Rectal smooth muscle tissue (tissue), 1 donor: ENCODE results near the gene DGKI.

ENCODE experiments used
- H3K27ac ChIP-seq: one replicate; pipeline ENCODE4 v1.7.0; 2013; ENCODE audit warnings: low read depth, low read length, inconsistent platforms
- H3K27me3 ChIP-seq: one replicate; pipeline ENCODE4 v1.7.0; 2013; ENCODE audit warnings: low read length; ENCODE audit not compliant: control insufficient read depth, insufficient read depth
- H3K36me3 ChIP-seq: one replicate; pipeline ENCODE4 v1.7.0; 2013; ENCODE audit warnings: low read length; ENCODE audit not compliant: control insufficient read depth, insufficient read depth
- H3K4me1 ChIP-seq: one replicate; pipeline ENCODE4 v1.7.0; 2013; ENCODE audit warnings: low read length; ENCODE audit not compliant: control insufficient read depth, insufficient read depth
- H3K4me3 ChIP-seq: one replicate; pipeline ENCODE4 v1.7.0; 2013; ENCODE audit warnings: low read length
- H3K9ac ChIP-seq: one replicate; pipeline ENCODE4 v1.7.0; 2013; ENCODE audit warnings: low read length

Gene DGKI

DNA sequence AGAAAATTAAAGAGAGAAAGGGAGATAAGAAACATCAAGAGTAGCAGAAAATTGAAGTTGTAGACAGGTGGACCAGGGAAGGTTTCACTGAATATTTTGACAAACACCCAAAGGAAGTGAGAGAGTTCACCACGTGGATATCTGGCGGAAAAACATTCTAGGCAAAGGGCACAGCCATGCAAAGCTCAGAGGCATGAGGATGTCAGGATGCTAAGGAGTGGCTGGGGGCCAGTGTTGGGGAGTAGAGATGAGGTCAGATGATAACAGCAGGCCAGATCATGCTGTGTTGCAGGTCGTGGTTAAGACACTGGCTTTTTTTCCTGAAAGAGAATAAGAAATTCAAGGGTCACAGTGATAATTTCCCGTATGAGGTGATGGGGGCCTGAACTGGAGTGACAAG is 181.9 kb downstream of the DGKI start:
- Histone ChIP-seq H3K4me3 (no peak overlapping the region), H3K27ac (no peak overlapping the region), H3K4me1 (no peaks in the 10 kb centered on the region), H3K36me3 (no peaks in the 10 kb centered on the region), H3K9ac (no peak overlapping the region), H3K27me3 (no peaks in the 10 kb centered on the region)

DNA sequence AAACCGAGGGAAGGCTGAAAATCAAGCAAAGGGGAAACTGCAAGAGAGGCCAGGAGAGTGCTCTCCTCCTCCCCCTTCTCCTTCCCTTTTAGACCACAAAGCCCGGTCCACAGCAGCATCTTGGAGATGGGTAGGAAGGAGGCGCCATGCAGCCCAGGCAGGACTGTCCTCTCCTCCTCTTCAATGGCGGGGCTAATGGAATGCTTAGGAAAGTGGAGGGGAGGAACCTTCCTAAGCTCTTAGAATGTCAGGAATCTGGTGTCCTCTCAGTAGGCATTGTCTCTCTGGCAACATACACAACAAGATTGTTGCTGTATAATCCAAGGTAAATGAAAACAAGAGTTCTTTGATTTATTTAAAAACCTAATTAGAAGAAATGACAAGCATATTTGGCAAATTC is 185.1 kb downstream of the DGKI start:
- H3K36me3 ChIP-seq, result no peaks in the 10 kb centered on the region
- H3K4me3 ChIP-seq, result no peak overlapping the region
- H3K9ac ChIP-seq, result no peak overlapping the region
- H3K27me3 ChIP-seq, result no peaks in the 10 kb centered on the region
- H3K4me1 ChIP-seq, result no peaks in the 10 kb centered on the region
- H3K27ac ChIP-seq, result no peak overlapping the region

GRCh38 chr7:137658190-137658900 is 188.4 kb downstream of the DGKI start:
- H3K36me3 ChIP-seq, result no peaks in the 10 kb centered on the region
- no peaks in the 10 kb centered on the region for H3K4me1 ChIP-seq
- H3K27ac ChIP-seq, result no peak overlapping the region
- H3K4me3 ChIP-seq, result no peak overlapping the region
- no peak overlapping the region for H3K9ac ChIP-seq
- H3K27me3 ChIP-seq, result no peaks in the 10 kb centered on the region

DNA sequence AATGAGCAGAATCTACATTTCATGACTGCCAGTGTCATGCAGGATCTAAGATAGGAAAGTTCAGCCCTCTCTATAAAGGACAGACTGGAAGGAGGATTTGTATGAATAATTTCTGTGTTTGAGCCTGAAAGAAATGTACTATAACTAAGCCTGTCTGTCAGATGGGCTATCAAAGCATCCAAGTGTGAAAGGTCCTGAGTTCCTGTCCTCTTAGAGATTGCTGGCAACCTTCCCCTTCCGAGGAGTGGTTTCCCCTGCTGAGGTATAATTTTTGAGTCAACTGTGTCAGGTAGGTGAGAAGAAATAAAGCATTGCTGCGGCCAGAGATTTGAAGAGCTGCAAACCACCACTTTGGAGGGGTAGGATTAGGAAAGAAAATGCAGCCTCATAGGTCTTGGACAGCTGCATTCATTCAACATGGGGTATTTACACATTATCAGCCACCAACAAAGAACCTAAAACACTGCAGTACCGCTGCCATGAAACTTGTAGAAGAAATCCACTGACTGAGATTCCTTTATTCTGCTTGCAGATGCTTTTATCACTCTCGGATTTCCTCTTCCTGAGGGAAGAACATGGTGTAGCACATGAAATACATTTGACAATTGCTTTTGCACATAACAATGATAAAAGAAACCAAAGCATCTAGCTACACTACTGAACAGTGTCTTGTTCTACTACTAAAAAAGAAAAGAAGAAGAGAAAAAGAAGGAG is 189.1 kb downstream of the DGKI start:
- no peaks in the 10 kb centered on the region for H3K4me1 ChIP-seq
- no peak overlapping the region for H3K4me3 ChIP-seq
- no peak overlapping the region for H3K9ac ChIP-seq
- no peak overlapping the region for H3K27ac ChIP-seq
- H3K36me3 ChIP-seq, result no peaks in the 10 kb centered on the region
- H3K27me3 ChIP-seq, result no peaks in the 10 kb centered on the region

DNA sequence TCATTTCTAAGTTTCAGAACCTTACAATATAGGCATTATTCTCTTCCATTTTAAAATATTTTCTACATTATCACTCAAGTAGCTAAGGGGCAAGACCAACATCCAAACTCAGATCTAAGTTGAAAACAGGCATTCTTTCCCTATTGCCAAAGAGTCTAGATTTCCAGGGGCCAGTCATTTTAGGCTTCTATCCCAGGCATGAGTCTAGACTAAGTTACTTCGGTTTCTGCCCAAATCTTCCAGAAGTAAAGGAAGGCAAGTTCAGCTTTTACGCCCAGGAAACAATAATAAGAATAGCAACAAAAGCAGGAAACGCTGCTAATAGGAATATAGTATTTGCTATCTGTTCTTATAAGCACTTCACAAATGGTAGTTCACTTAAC is 189.9 kb downstream of the DGKI start:
- no peaks in the 10 kb centered on the region for H3K27me3 ChIP-seq
- no peak overlapping the region for H3K9ac ChIP-seq
- H3K27ac ChIP-seq, result no peak overlapping the region

DNA sequence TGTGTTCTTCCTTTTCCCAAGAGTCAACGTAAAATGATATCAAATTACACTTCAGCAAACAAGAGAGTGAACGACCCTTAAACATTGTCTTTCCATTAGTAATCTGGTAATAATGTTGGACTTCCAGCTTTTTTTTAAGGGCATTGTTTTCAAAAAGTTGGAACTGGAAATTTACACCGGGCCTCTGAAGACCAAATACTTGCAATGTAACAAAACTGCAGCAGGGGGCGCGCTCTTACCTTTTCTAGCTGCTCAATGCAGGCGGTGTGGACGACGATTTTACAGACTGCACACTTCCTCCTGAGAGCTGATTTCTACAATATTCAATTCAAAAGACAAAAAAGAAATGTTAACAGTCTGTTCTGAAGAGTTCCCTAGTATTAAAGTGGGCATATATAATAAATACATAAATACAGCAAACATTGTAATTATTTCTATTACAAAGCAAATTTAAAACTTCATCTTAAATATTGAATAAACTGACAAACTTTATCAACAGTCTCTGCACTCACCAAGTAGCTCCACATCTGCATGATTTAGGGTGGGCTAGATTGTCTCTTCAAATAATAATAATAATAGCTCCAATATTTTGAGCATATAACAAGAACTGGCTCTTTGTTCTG is 190.4 kb downstream of the DGKI start:
- Histone ChIP-seq H3K9ac (no peak overlapping the region), H3K27ac (no peak overlapping the region), H3K27me3 (no peaks in the 10 kb centered on the region), H3K36me3 (no peaks in the 10 kb centered on the region), H3K4me3 (no peak overlapping the region), H3K4me1 (no peaks in the 10 kb centered on the region)

More for the DNA sequence above, 189.9 kb downstream of the DGKI start:
- no peaks in the 10 kb centered on the region for H3K36me3 ChIP-seq
- no peak overlapping the region for H3K4me3 ChIP-seq
- no peaks in the 10 kb centered on the region for H3K4me1 ChIP-seq

DNA sequence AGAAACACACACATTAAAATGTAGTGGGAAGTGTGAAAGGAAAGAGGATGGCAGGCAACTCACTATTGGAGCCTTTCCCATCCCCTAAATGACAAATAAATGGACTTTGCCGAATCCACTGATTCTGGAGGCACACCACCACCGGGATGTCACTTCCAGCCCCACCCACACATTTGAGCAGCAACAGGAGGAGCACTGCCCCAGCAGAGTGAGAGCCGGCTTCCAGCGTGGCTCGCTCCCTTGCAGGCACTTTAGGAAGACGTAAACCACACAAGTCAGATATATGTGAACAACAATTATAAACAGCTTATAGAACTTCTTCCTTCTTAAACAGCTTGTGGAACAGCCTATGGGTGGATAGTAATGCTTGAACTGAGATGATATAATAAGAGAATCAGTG is 191.0 kb downstream of the DGKI start:
- Histone ChIP-seq H3K9ac (no peak overlapping the region), H3K36me3 (no peaks in the 10 kb centered on the region), H3K27me3 (no peaks in the 10 kb centered on the region), H3K4me1 (no peaks in the 10 kb centered on the region), H3K4me3 (no peak overlapping the region), H3K27ac (no peak overlapping the region)

DNA sequence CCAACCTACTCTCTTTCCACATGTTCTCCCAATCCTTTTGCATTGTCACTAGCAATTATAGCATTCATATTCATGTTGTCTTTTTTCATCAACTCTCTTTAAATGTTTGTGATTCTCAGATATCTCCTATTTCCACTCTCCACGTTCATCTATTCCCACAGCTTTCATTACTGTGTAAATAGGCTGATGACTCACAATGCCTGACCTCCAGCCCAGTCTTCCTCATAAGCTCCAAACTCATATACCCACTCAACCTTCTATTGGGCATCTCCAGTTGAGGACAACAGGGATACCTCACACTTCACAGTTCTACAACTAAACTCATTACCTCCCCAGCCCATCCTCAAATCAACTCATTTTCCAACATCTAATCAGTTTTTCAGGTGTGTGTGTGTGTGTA is 194.1 kb downstream of the DGKI start:
- Histone ChIP-seq H3K36me3 (no peaks in the 10 kb centered on the region), H3K9ac (no peak overlapping the region), H3K4me3 (no peak overlapping the region)

GRCh38 chr7:137647905-137648565 is 198.7 kb downstream of the DGKI start:
- H3K9ac ChIP-seq, result no peak overlapping the region

More for the DNA sequence above, 194.1 kb downstream of the DGKI start:
- no peak overlapping the region for H3K27ac ChIP-seq
- no peaks in the 10 kb centered on the region for H3K27me3 ChIP-seq
- H3K4me1 ChIP-seq, result no peaks in the 10 kb centered on the region

DNA sequence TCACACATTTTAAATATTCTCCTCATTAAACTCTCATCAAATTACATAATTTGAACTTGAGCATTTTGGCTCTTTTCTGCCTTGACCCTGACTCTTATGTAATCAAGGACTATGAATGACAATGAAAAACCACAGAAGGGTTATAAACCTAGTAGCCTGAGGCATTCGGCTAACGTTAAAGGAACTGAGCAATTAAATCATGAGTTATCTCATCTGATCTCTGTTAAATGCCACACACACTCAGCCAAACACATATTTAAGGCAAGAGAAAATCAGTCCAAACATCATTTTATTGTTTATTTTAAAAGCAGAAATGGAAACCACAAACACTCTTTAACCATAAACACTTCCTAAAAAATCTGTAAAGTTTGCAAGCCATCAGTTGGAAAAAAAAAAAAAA is 204.3 kb downstream of the DGKI start:
- no peaks in the 10 kb centered on the region for H3K36me3 ChIP-seq
- H3K27ac ChIP-seq, result no peak overlapping the region
- no peaks in the 10 kb centered on the region for H3K27me3 ChIP-seq
- H3K9ac ChIP-seq, result no peak overlapping the region
- H3K4me3 ChIP-seq, result no peak overlapping the region
- H3K4me1 ChIP-seq, result no peaks in the 10 kb centered on the region

More at GRCh38 chr7:137647905-137648565, 198.7 kb downstream of the DGKI start:
- H3K36me3 ChIP-seq, result no peaks in the 10 kb centered on the region
- H3K27ac ChIP-seq, result no peak overlapping the region
- H3K4me3 ChIP-seq, result no peak overlapping the region
- no peaks in the 10 kb centered on the region for H3K27me3 ChIP-seq
- H3K4me1 ChIP-seq, result no peaks in the 10 kb centered on the region

- H3K9ac ChIP-seq, result no peak overlapping the region
- H3K4me1 ChIP-seq, result no peaks in the 10 kb centered on the region
- H3K27ac ChIP-seq, result no peak overlapping the region
- no peak overlapping the region for H3K4me3 ChIP-seq
- H3K36me3 ChIP-seq, result no peaks in the 10 kb centered on the region
- H3K27me3 ChIP-seq, result no peaks in the 10 kb centered on the region
These were observed 204.7 kb downstream of the DGKI start for GRCh38 chr7:137642031-137642430.

- Histone ChIP-seq H3K9ac (no peak overlapping the region), H3K4me3 (no peak overlapping the region), H3K4me1 (no peaks in the 10 kb centered on the region), H3K36me3 (no peaks in the 10 kb centered on the region), H3K27ac (no peak overlapping the region), H3K27me3 (no peaks in the 10 kb centered on the region)
These were observed 210.4 kb downstream of the DGKI start for GRCh38 chr7:137636376-137636775.
